ENCODE measurements around the gene CEP44.

DNA sequence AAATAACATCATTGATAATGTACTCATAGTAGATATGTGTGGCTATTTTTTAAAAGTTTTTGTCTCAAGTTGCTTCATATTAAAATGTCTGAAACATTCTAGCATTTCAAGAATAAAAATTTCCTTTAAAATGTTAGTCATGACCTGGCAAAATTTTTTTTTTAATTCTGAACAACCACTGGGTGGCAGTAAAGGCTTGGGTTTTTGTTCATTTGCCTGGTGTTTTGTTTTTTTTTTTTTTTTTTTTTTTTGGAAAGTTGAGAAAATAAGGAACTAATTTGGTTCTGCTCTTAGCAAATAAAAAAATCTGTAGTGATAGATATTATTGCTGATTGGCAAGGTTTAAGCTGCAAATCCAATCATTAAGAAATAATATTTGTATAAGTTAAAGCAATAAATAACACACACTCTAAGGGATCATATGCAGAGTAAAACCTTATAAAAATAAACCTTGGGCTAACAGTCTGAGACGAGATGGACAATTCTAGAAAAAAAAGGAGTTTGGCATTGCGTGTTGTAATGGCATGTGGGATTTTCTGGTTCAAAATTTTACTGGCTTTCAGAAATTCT, 81.4 kb downstream of the CEP44 start:
- TF ChIP-seq CTCF (IDR thresholded peaks at IDR 0.05) (peak; percentile 31 to 46 (median 42)), POLR2A (IDR thresholded peaks at IDR 0.05) (no peak)

Data from uterus (tissue), 2 donors.